ENCODE results near the gene ZNF862. TPM values are rescaled to one million over a fixed set of nuclear protein-coding genes. Genes with fewer than 3 reads are reported as not detected.

Gene ZNF862
- total and polyA plus RNA-seq, 12 donors = 3.9 to 13.3 (median 10.2) TPM

GRCh38 chr7:149803551-149804074 lies 34.6 kb upstream of the ZNF862 start:
- Histone ChIP-seq H3K9me3 (no peaks in the 10 kb centered on the region), H3K36me3 (no peaks in the 10 kb centered on the region), H3K27me3 (peaks cover 0 to 4% (median 0%) of the 10 kb centered on the region in 7 donors), H3K4me1 (no peaks in the 10 kb centered on the region), H3K27ac (no peak overlapping the region), H3K4me3 (no peak overlapping the region)
- ATAC-seq = no peak
- no peak for TF ChIP-seq CTCF (IDR thresholded peaks at IDR 0.05)
- intact Hi-C loops (cut with DNase I) = no loop called here
- no peak for DNase-seq
- 80 to 83% methylated on average over 15 to 17 of the region's 17 CpGs for WGBS, 2 donors

- peaks cover 0 to 4% (median 0%) of the 10 kb centered on the region in 7 donors for H3K27me3 ChIP-seq
- intact Hi-C loops (cut with DNase I) = no loop called here
- WGBS, 2 donors = 77 to 80% methylated on average over 9 of the region's 9 CpGs
- no peak overlapping the region for H3K4me3 ChIP-seq
- TF ChIP-seq CTCF (IDR thresholded peaks at IDR 0.05) = no peak
- DNase-seq = no peak
- no peaks in the 10 kb centered on the region for H3K36me3 ChIP-seq
- H3K9me3 ChIP-seq = no peaks in the 10 kb centered on the region
- H3K27ac ChIP-seq = no peak overlapping the region
- no peak for ATAC-seq
- H3K4me1 ChIP-seq = no peaks in the 10 kb centered on the region
These were observed 34.1 kb upstream of the ZNF862 start for GRCh38 chr7:149804106-149804505.

- H3K27ac ChIP-seq = no peak overlapping the region
- H3K36me3 ChIP-seq = no peaks in the 10 kb centered on the region
- H3K4me1 ChIP-seq = no peaks in the 10 kb centered on the region
- peaks cover 0 to 4% (median 0%) of the 10 kb centered on the region in 7 donors for H3K27me3 ChIP-seq
- H3K9me3 ChIP-seq = no peaks in the 10 kb centered on the region
- intact Hi-C loops (cut with DNase I) = no loop called here
- no peak for ATAC-seq
- no peak for TF ChIP-seq CTCF (IDR thresholded peaks at IDR 0.05)
- 73 to 77% methylated on average over 16 of the region's 16 CpGs for WGBS, 2 donors
- DNase-seq = no peak
- no peak overlapping the region for H3K4me3 ChIP-seq
These were observed 31.4 kb upstream of the ZNF862 start for GRCh38 chr7:149806726-149807125.

GRCh38 chr7:149808311-149808710 lies 29.9 kb upstream of the ZNF862 start:
- ATAC-seq = no peak
- intact Hi-C loops (cut with DNase I) = no loop called here
- WGBS, 2 donors = 91 to 95% methylated on average over 10 of the region's 10 CpGs

More at GRCh38 chr7:149808311-149808710, 29.9 kb upstream of the ZNF862 start:
- no peaks in the 10 kb centered on the region for H3K4me1 ChIP-seq
- no peaks in the 10 kb centered on the region for H3K9me3 ChIP-seq
- H3K36me3 ChIP-seq = no peaks in the 10 kb centered on the region
- H3K27ac ChIP-seq = no peak overlapping the region
- TF ChIP-seq CTCF (IDR thresholded peaks at IDR 0.05) = no peak
- no peak for DNase-seq
- no peak overlapping the region for H3K4me3 ChIP-seq
- H3K27me3 ChIP-seq = peaks cover 0 to 4% (median 0%) of the 10 kb centered on the region in 7 donors
